Dermis microvascular lymphatic vessel endothelial cell (primary cell): ENCODE measurements around the gene COG7. TPM values are rescaled to one million over a fixed set of nuclear protein-coding genes. Genes with fewer than 3 reads are reported as not detected.

Experiments used
- DNase-seq, 2 donors: peaks; one replicate each; pipeline versions ENCODE4 v3.0.0 to v3.0.0-alpha.2; 2010; ENCODE audit warnings: low read depth in 2 of 2
- total RNA-seq: library from RNA; depleted of rRNA; stranded (reverse); fragments of >200 nt; gene quantifications from 2 replicates; pipeline ENCODE4 v1.2.1, GENCODE V29; 2014

The COG7 gene
- total RNA-seq, 1 donor from 2014 or later: 7.6 TPM

- DNase-seq: peak; percentile 95 to 97
Measured at GRCh38 chr16:23359092-23359760, 93.8 kb downstream of the COG7 start.

GRCh38 chr16:23357761-23358290 is 95.2 kb downstream of the COG7 start:
- no peak for DNase-seq

GRCh38 chr16:23356941-23357340 is 96.0 kb downstream of the COG7 start:
- DNase-seq: no peak

- no peak for DNase-seq
Measured at GRCh38 chr16:23355106-23355670, 97.8 kb downstream of the COG7 start.

GRCh38 chr16:23354246-23354645 is 98.7 kb downstream of the COG7 start:
- no peak for DNase-seq

GRCh38 chr16:23353440-23353839 is 99.5 kb downstream of the COG7 start:
- no peak for DNase-seq

- DNase-seq: no peak
Measured at GRCh38 chr16:23351360-23351759, 101.6 kb downstream of the COG7 start.

GRCh38 chr16:23348579-23349469 is 104.2 kb downstream of the COG7 start:
- DNase-seq: peak in 1 of 2 donors; percentile 8

- no peak for DNase-seq
Measured at GRCh38 chr16:23345237-23345636, 107.8 kb downstream of the COG7 start.

- no peak for DNase-seq
Measured at GRCh38 chr16:23343643-23344612, 109.1 kb downstream of the COG7 start.

- DNase-seq: no peak
Measured at GRCh38 chr16:23342083-23342640, 110.8 kb downstream of the COG7 start.

- DNase-seq: no peak
Measured at GRCh38 chr16:23339787-23340186, 113.2 kb downstream of the COG7 start.

Other genes starting within 250 kb of the COG7 start
- 3.0 and 9.5 TPM in 2 replicates for gene SCNN1B, start 150.9 kb downstream of the COG7 start, total RNA-seq
- 21.2 and 33.0 TPM in 2 replicates for gene GGA2, start 57.3 kb upstream of the COG7 start, total RNA-seq
- 15.4 and 20.6 TPM in 2 replicates for gene EARS2, start 104.2 kb upstream of the COG7 start, total RNA-seq
- 45.1 and 49.1 TPM in 2 replicates for gene UBFD1, start 104.5 kb upstream of the COG7 start, total RNA-seq
- gene NDUFAB1, start 143.1 kb upstream of the COG7 start, total RNA-seq: 134 and 202 TPM in 2 replicates
- gene PALB2, start 188.1 kb upstream of the COG7 start, total RNA-seq: 6.0 and 6.4 TPM in 2 replicates
- 51.1 and 54.0 TPM in 2 replicates for gene DCTN5, start 188.3 kb upstream of the COG7 start, total RNA-seq
- 7.6 and 17.2 TPM in 2 replicates for gene PLK1, start 225.7 kb upstream of the COG7 start, total RNA-seq